Stimulated activated CD4-positive, alpha-beta T cell treated with anti-CD3 and anti-CD28 coated beads, Interleukin-1b, Interleukin-23, amount 100 ng/mL, for 48 hours (primary cell): ENCODE measurements around the gene RUNX2.

Source experiments
- DNase-seq: peaks from one replicate; pipeline ENCODE4 v3.0.0-alpha.2; 2020

Gene RUNX2

GRCh38 chr6:45566882-45567281 is 238.8 kb downstream of the RUNX2 start:
- no peak for DNase-seq

GRCh38 chr6:45567879-45568278 is 239.7 kb downstream of the RUNX2 start:
- DNase-seq = no peak

- DNase-seq = no peak
Observed at GRCh38 chr6:45568626-45569025, 240.5 kb downstream of the RUNX2 start.

GRCh38 chr6:45569210-45569945 is 241.2 kb downstream of the RUNX2 start:
- DNase-seq = no peak

- DNase-seq = no peak
Observed at GRCh38 chr6:45571159-45571558, 243.0 kb downstream of the RUNX2 start.

- DNase-seq = no peak
Observed at GRCh38 chr6:45572833-45573232, 244.7 kb downstream of the RUNX2 start.

GRCh38 chr6:45574014-45574461 is 245.9 kb downstream of the RUNX2 start:
- no peak for DNase-seq

GRCh38 chr6:45574885-45575284 is 246.8 kb downstream of the RUNX2 start:
- no peak for DNase-seq

- no peak for DNase-seq
Observed at GRCh38 chr6:45576648-45577624, 248.8 kb downstream of the RUNX2 start.

GRCh38 chr6:45577836-45578504 is 249.8 kb downstream of the RUNX2 start:
- DNase-seq = no peak

GRCh38 chr6:45584127-45584526 is 256.0 kb downstream of the RUNX2 start:
- DNase-seq = peak; percentile 15

- peak; percentile 34 for DNase-seq
Observed at GRCh38 chr6:45586216-45587171, 258.4 kb downstream of the RUNX2 start.

- no peak for DNase-seq
Observed at GRCh38 chr6:45587229-45588060, 259.3 kb downstream of the RUNX2 start.

GRCh38 chr6:45589367-45589766 is 261.2 kb downstream of the RUNX2 start:
- DNase-seq = no peak

GRCh38 chr6:45590226-45590625 is 262.1 kb downstream of the RUNX2 start:
- no peak for DNase-seq

- DNase-seq = no peak
Observed at GRCh38 chr6:45590696-45591184, 262.6 kb downstream of the RUNX2 start.

GRCh38 chr6:45591306-45591705 is 263.2 kb downstream of the RUNX2 start:
- no peak for DNase-seq

GRCh38 chr6:45591890-45592289 is 263.8 kb downstream of the RUNX2 start:
- DNase-seq = no peak

- DNase-seq = no peak
Observed at GRCh38 chr6:45592991-45593390, 264.9 kb downstream of the RUNX2 start.

GRCh38 chr6:45595010-45595851 is 267.1 kb downstream of the RUNX2 start:
- DNase-seq = no peak
